Measurements from ENCODE around the gene ANKRD22.

ANKRD22 gene

DNA sequence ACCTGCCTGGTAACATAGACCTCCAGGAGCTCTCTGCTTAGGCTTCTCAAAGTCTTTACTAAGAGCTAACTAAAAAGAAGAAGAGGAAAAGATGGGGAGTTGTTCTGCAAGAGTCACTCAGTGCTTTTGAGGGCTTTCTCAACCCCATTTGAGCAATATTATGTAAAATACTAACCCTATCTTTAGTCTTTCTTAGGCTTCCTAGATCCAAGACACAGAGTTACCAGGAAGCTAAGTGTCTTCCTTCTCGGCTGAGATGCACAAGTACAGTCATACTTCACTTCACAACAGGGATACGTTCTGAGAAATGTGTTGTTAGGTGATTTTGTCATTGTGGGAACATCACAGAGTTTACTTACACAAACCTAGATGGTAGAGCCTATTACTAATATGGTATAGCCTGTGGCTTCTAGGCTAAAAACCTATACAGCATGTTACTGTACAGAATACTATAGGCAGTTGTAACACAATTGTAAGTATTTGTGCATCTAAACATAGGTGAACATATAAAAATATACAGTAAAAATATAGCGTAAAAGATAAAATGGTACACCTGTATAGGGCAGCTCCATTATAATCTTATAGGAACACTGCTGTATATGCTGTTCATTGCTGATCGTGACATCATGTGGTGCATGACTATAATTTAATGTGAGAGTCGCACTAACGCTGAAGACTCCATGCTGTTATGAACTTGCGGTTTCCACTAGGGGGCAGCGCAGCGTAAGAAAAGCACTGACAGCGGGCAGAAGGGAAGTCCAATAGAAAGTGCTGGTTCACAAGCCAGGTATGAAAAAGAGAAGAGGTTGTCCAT is 16.3 kb downstream of the ANKRD22 start:
- peak; percentile 25 for DNase-seq

DNA sequence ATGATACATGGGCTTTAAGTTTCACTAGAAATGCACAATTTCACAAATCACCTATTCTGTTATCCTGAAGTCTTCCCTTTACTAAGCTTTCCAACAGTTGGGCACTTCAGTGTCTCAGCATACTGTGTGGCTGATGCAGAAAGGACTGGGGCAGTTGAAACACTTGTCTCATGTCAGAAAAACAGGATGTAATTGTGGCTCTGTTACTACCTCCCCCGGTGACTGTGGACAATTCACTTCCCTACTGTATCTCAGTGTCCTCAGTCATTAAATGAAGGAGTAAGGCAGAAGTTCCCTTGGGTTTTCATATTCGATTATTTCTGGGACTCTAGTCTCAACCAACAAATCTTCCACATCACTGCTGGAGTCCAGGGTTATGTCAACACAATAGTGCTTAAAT is 17.9 kb downstream of the ANKRD22 start:
- DNase-seq: no peak

DNA sequence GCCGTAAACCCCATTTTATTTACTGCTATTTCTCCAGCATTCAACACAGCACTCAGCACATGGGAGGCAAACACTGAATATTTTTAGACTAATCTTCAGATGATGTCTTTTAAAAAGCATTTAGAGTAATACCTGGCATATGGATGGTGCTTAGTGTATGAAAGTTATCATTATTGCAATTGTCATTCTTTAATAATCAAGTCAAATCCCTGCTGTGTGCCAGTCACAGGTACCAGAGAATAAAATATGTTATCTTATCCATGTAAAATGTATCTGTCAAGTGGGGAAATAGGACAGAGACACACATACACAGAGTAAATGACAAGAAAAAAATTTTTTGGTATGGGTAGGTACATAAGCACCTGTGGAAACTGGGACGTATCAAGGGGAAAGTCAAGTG is 18.5 kb downstream of the ANKRD22 start:
- DNase-seq: no peak

GRCh38 chr10:88832376-88832775 is 19.3 kb downstream of the ANKRD22 start:
- DNase-seq: no peak

DNA sequence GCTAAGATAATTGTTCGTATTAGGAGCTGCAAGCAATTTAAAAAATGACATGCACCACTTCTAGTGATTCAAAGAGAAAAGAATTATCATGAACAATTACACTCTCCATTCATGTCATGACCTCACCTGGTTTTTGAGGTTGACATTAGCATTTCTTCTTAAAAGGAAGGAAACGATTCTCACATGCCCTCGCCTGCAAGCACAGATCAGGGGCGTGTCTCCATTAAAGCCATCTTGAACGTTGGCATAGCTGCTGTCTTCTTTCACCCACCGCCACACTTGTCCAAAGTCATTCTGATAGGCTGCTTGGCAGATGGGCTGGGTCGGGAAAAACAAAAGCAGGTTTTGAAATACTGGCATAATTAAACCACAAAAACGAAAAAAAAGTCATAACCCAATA is 19.9 kb downstream of the ANKRD22 start:
- DNase-seq: no peak

GRCh38 chr10:88830643-88831268 is 20.9 kb downstream of the ANKRD22 start:
- DNase-seq: no peak

GRCh38 chr10:88828310-88828709 is 23.3 kb downstream of the ANKRD22 start:
- no peak for DNase-seq

GRCh38 chr10:88827671-88828070 is 24.0 kb downstream of the ANKRD22 start:
- no peak for DNase-seq

GRCh38 chr10:88826388-88826787 is 25.3 kb downstream of the ANKRD22 start:
- DNase-seq: no peak

DNA sequence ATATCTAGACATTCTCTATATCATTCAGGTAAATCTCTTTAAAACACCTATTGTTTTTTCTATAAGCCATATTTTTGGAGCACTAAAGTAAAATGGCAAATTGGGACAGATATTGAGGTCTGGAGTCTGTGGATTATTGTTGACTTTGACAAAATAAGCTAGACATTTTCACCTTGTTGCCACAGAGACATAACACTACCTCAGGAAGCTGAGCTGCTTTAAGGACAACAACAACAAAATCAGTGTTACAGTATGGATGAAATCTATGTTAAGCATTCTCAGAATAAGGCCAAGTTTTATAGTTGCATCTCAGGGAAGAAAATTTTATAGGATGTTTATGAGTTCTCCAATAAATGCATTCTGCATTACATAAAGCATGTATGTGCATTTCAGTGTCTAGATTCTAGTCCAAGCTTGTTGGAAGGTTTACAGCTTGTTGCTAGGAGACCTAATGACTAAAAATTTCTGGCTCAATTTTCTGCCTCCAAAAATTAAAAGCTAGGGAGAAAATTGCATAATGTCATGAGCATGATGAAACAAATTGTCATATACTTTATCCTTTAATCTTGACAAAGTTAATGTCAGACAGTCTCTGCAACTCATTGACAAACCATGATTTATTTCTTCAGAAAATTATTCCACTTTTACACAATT is 30.8 kb downstream of the ANKRD22 start:
- DNase-seq: no peak

DNA sequence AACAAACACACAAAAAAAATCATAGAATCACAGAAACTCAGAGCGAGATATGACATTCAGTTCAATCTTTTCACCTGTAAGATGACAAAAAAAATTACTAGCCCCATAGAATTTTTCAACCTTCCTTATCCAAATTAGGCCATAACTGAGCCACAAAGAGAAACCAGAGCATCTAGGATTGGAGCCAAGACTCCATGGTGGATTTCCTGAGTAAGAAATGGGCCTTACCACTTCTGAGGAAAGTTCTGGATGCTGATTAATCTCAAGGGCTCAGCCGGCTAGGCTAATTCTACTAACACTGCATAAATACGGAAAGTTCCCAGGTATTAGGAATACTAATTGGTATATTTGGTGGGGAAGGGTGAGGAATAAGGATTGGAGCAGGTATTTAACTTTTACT is 32.4 kb downstream of the ANKRD22 start:
- DNase-seq: no peak

GRCh38 chr10:88813200-88813599 is 38.4 kb downstream of the ANKRD22 start:
- DNase-seq: no peak

GRCh38 chr10:88810196-88810961 is 41.3 kb downstream of the ANKRD22 start:
- DNase-seq: peak; percentile 13

- DNase-seq: no peak
These were observed 42.0 kb downstream of the ANKRD22 start for GRCh38 chr10:88809621-88810020.

DNA sequence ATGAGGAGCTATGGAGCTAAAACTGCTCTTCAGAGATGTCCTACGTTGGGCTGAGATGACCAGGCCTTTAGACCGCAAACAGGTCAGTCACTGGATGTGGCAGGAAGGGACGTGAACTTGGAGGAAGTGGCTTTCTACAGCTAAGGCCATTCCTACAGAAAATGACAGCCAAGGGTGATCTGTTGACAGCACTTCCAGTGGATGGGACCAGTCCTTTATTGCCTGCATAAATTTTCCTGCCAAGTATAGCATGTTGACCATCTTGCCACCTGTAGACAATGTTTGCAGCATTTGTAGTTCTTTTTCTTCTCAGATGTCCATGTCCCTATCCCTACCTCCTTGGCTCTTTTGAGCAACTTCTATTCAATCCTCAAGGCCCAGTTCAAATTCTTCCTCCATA is 45.7 kb downstream of the ANKRD22 start:
- no peak for DNase-seq

- DNase-seq: no peak
These were observed 46.3 kb downstream of the ANKRD22 start for GRCh38 chr10:88805361-88805760.

- DNase-seq: no peak
These were observed 47.4 kb downstream of the ANKRD22 start for GRCh38 chr10:88804083-88804812.

- no peak for DNase-seq
These were observed 48.0 kb downstream of the ANKRD22 start for GRCh38 chr10:88803641-88804040.

GRCh38 chr10:88802523-88803285 is 48.9 kb downstream of the ANKRD22 start, which contains the start of gene LIPM:
LIPM (plus strand) TSS chr10:88802730; CDS start chr10:88802897, 167 bp downstream.
- no peak for DNase-seq

GRCh38 chr10:88800152-88801125 is 51.2 kb downstream of the ANKRD22 start:
- no peak for DNase-seq

All from right kidney (tissue), 1 donor.